ENCODE results near the gene MXD4.
A peak's percentile ranks its signal among the peaks of the same experiment; 100 is the strongest.
"Not testable (repeated sequence)": the region's sequence is repeated elsewhere in the genome, so short reads cannot be mapped to it uniquely, and the experiment has no call there.

The MXD4 gene

GRCh38 chr4:2291705-2292645 is 30.1 kb upstream of the MXD4 start:
- no peak for DNase-seq

GRCh38 chr4:2290974-2291704 is 29.2 kb upstream of the MXD4 start:
- no peak for DNase-seq

- DNase-seq: no peak
Observed at GRCh38 chr4:2290488-2290887, 28.6 kb upstream of the MXD4 start.

DNA sequence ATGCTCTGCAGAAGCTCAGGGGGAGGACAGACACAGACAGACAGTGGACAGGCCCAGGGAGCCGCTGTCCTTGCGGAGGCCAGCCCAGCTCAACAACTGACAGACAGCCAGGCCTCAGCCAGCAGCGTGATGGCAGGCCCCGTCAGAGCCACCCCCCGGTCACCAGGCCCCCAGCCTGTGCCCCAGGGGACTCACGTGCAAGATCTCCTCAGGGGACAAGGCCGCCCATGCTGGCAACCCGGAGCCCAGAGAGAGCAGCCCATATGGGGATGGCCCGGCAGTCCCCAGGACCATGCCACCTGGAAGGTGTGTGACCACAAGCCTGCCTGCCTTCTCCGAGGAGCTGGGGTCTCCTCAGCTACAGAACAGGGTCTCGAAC is 28.0 kb upstream of the MXD4 start:
- DNase-seq: no peak

- no peak for DNase-seq
Observed at GRCh38 chr4:2289311-2289954, 27.5 kb upstream of the MXD4 start.

GRCh38 chr4:2288051-2288541 is 26.2 kb upstream of the MXD4 start:
- DNase-seq: no peak

DNA sequence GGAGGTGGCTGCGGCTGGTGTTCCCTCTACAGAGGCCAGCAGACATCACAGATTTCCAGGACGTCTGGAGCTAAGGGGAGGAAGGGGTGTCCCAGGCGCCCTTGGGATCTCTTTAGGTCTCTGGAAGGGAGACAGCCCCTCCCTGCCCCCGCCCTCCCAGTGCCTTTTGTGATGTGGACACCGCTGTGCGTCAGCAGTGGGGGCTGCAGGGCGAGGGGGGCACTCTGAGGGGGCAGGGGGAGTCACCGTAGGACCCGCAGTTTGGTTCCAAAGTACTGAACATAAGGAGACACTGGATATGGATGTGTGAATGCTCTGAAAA is 25.6 kb upstream of the MXD4 start:
- DNase-seq: no peak

DNA sequence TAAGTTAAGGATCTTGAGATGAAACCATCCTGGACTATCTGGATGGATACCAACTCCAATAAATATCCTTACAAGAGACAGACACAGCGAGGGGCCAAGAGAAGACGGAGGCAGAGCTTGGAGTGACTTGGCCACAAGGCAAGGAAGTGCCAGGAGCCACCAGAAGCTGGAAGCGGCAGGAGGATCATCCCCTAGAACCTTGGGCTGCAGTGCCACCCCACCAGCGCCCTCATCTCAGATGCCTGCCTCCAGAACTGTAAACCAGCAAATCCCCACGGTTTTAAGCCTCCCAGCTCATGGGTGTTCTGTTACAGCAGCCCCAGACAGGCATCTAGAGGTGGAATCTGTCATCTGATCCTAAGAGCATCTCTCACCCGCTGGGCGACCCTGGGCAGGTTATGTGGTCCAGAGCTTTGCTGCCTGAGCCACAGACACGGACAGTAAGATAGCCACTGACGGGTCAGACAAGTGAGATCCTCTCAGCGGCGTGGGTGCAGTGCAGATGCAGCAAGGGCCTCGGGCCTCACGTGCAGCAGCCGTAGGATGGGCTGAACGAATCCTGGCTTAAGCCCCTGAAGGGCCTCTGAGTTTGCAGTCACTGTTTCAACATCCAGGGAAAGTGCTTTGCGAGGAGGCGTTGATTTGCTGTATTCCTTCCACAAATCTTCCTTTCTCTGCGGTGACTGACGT is 25.1 kb upstream of the MXD4 start:
- DNase-seq: no peak

GRCh38 chr4:2285613-2286381 is 23.9 kb upstream of the MXD4 start:
- DNase-seq: no peak

DNA sequence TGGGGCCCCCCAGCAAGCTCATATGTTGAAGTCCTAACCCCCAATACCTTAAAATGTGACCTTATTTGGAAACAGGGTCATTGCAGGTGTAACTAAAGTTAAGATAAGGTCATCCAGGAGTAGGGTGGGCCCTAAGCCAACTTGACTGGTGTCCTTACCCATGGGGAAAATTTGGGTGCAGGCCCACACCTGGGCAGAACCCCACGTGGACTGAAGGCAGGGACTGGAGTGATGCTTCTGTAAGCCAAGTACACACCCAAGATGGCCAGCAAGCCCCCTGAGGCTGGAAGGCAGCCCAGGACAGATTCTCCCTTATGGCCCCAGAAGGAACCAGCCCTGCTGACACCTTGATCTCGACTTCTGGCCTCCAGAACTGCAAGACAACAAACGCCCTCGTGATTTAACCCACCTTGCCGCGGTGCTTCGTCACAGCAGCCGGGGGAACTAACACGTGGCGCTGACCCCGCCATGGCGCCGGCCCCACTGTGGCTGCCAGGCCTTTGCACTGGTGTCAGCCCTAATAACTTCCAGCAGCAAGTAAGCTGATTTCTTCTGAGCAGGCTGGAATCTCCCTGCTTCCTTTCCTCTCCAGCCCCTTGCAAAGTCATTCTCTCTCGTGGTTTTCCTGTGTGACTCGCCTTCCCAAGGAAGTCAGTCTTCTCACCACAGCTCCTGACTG is 23.2 kb upstream of the MXD4 start:
- no peak for DNase-seq

- no peak for DNase-seq
Observed at GRCh38 chr4:2284161-2284933, 22.4 kb upstream of the MXD4 start.

DNA sequence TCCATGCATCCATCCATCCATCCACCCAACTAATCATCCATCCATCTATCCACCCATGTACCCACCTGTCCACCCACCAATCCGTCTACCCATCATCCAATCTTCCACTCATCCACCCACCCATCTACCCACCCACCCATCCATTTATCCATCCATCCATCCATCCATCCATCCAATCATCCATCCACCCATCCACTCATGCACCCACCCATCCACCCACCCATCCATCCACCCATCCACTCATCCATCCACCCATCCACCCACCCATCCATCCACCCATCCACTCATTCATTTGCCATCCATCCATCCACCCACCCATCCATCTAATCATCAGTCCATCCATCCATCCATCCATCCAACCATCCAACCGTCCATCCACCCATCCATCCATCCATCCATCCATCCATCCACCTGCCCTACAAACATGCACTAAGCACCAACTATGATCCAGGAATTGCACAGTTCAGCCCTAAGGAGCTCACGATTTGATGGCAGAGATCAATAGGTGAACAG is 21.3 kb upstream of the MXD4 start:
- no peak for DNase-seq

DNA sequence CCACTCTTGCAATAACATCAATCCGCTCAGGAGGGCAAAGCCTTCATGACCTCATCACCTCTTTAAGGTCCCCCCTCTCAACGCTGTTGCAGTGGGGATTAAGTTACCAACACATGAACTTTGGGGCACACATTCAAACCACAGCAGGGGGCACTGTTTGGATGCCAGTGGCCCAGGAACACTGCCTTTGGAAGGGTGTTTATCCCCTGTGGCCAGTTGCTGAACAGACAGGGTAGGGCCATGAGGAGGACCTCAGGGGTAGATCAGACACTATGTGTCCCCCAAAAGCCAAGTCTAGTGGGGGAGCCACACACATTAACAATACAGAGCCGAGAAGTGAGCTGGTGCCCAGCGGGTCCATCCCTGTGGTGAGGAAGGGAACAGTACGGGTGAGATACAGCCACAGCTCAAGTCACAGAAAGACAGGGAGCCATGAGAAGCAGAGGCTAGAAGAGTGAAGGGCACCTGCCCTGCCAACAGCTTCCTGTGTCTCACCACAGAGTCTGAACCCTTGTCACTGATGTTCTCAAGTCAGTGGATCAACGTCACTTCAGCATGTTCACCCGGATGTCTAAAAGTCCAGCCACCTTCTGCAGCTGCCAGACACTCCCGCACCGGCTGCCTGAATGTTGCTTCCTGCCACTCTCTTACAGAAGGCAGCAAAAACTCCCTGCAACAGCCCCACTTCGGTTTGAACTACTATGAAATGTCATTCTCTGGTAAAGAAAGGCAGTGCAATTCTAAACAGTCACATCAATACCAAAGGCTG is 19.9 kb upstream of the MXD4 start:
- DNase-seq: no peak

GRCh38 chr4:2280531-2281300 is 18.8 kb upstream of the MXD4 start:
- peak in 1 of 2 donors; percentile 35 for DNase-seq

GRCh38 chr4:2277956-2278355 is 16.0 kb upstream of the MXD4 start:
- DNase-seq: no peak

GRCh38 chr4:2276581-2277325 is 14.8 kb upstream of the MXD4 start:
- DNase-seq: no peak

- no peak for DNase-seq
Observed at GRCh38 chr4:2275546-2276251, 13.8 kb upstream of the MXD4 start.

- not testable (repeated sequence) for DNase-seq
Observed at GRCh38 chr4:2275044-2275397, 13.1 kb upstream of the MXD4 start.
